Hematopoietic multipotent progenitor cell treated with erythropoietin and hydrocortisone succinate and interleukin-3 and kit ligand, for 4 days (in vitro differentiated cells): Measurements from ENCODE around the gene ADRB1.
A peak's percentile ranks its signal among the peaks of the same experiment; 100 is the strongest.

ENCODE experiments used
- DNase-seq: peaks from one replicate; pipeline ENCODE4 v3.0.0-alpha.2; 2015

ADRB1 gene

GRCh38 chr10:114095559-114096337 is 52.1 kb downstream of the ADRB1 start:
- DNase-seq = peak; percentile 83
